ENCODE measurements around the gene HDAC4. TPM values are rescaled to one million over a fixed set of nuclear protein-coding genes. Genes with fewer than 3 reads are reported as not detected.

The HDAC4 gene
- total RNA-seq, 2 donors from 2014 or later, result 8.1 to 20.1 TPM

- DNase-seq (ENCODE audit: low spot score), result no peak
- H3K36me3 ChIP-seq, result peaks cover 27% of the 10 kb centered on the region
These were observed 350.6 kb downstream of the HDAC4 start for GRCh38 chr2:239050252-239050649.

GRCh38 chr2:239049421-239050251, 351.2 kb downstream of the HDAC4 start:
- no peak overlapping the region for H3K27ac ChIP-seq
- H3K36me3 ChIP-seq, result peaks cover 27% of the 10 kb centered on the region
- no peak for DNase-seq (ENCODE audit: low spot score)
- no peak for TF ChIP-seq CTCF (IDR thresholded peaks at IDR 0.05)
- H3K9me3 ChIP-seq, result no peaks in the 10 kb centered on the region
- no peak overlapping the region for H3K4me3 ChIP-seq
- no peaks in the 10 kb centered on the region for H3K27me3 ChIP-seq
- no peaks in the 10 kb centered on the region for H3K4me1 ChIP-seq

More at GRCh38 chr2:239050252-239050649, 350.6 kb downstream of the HDAC4 start:
- H3K27me3 ChIP-seq, result no peaks in the 10 kb centered on the region
- H3K27ac ChIP-seq, result no peak overlapping the region
- H3K4me3 ChIP-seq, result no peak overlapping the region
- H3K9me3 ChIP-seq, result no peaks in the 10 kb centered on the region
- no peak for TF ChIP-seq CTCF (IDR thresholded peaks at IDR 0.05)
- H3K4me1 ChIP-seq, result no peaks in the 10 kb centered on the region

GRCh38 chr2:239048736-239049135, 352.1 kb downstream of the HDAC4 start:
- TF ChIP-seq CTCF (IDR thresholded peaks at IDR 0.05), result no peak
- no peaks in the 10 kb centered on the region for H3K27me3 ChIP-seq
- H3K4me3 ChIP-seq, result no peak overlapping the region
- no peak overlapping the region for H3K27ac ChIP-seq
- no peaks in the 10 kb centered on the region for H3K4me1 ChIP-seq
- DNase-seq (ENCODE audit: low spot score), result no peak
- peaks cover 18% of the 10 kb centered on the region for H3K36me3 ChIP-seq
- H3K9me3 ChIP-seq, result no peaks in the 10 kb centered on the region

GRCh38 chr2:239047861-239048260, 353.0 kb downstream of the HDAC4 start:
- H3K4me3 ChIP-seq, result no peak overlapping the region

GRCh38 chr2:239047420-239047819, 353.4 kb downstream of the HDAC4 start:
- H3K27me3 ChIP-seq, result no peaks in the 10 kb centered on the region
- no peak for TF ChIP-seq CTCF (IDR thresholded peaks at IDR 0.05)
- DNase-seq (ENCODE audit: low spot score), result no peak

More at GRCh38 chr2:239047861-239048260, 353.0 kb downstream of the HDAC4 start:
- DNase-seq (ENCODE audit: low spot score), result no peak
- Histone ChIP-seq H3K27ac (no peak overlapping the region), H3K27me3 (no peaks in the 10 kb centered on the region), H3K36me3 (peaks cover 11% of the 10 kb centered on the region), H3K4me1 (no peaks in the 10 kb centered on the region), H3K9me3 (no peaks in the 10 kb centered on the region)
- no peak for TF ChIP-seq CTCF (IDR thresholded peaks at IDR 0.05)

More at GRCh38 chr2:239047420-239047819, 353.4 kb downstream of the HDAC4 start:
- Histone ChIP-seq H3K9me3 (no peaks in the 10 kb centered on the region), H3K4me1 (no peaks in the 10 kb centered on the region), H3K4me3 (no peak overlapping the region), H3K27ac (no peak overlapping the region), H3K36me3 (peaks cover 6% of the 10 kb centered on the region)

All from right atrium auricular region (tissue), 2 donors.